ENCODE measurements around the gene GRK5. TPM values are rescaled to one million over a fixed set of nuclear protein-coding genes. Genes with fewer than 3 reads are reported as not detected.

The GRK5 gene
- total and polyA plus RNA-seq, 4 donors = 18.5 to 43.1 (median 40.3) TPM

DNA sequence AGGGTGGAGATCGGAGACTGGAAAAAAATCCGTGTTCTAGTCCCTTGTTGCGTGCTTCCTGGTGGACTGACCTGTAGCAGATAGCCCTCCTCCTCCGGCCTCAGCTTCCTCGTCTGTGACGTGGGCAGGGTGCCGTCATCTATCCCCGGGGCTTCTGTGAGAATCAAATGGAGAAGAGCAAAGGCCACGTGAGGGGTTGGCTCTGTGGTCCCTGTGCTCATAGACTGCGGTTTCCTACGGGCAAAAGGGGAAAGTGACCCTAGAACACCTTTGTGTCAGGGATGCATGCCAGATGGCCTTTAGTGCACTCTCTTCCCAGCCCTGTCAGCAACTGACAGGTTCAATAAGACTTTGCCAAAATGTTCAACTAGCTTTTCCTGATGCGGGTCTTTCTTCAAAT lies 33.7 kb downstream of the GRK5 start:
- no peak for DNase-seq
- Histone ChIP-seq H3K4me3 (no peak overlapping the region), H3K27ac (ENCODE audit: low read depth in 1 of 2, low read length in 1 of 2) (no peak overlapping the region), H3K9ac (ENCODE audit: insufficient read depth in 1 of 2, low read length in 2 of 2) (no peak overlapping the region), H3K27me3 (ENCODE audit: control insufficient read depth in 3 of 3, insufficient read depth in 3 of 3, low read length in 2 of 3) (no peaks in the 10 kb centered on the region), H3K9me3 (ENCODE audit: control insufficient read depth in 4 of 4, insufficient read depth in 3 of 4, low read length in 3 of 4) (no peaks in the 10 kb centered on the region), H3K4me1 (ENCODE audit: control insufficient read depth in 5 of 5, insufficient read depth in 5 of 5, low read length in 5 of 5) (peaks cover 3 to 37% (median 15%) of the 10 kb centered on the region in 5 donors), H3K36me3 (ENCODE audit: control insufficient read depth in 4 of 4, insufficient read depth in 4 of 4, low read length in 4 of 4) (no peaks in the 10 kb centered on the region)
- no peak for ATAC-seq (ENCODE audit: insufficient read depth, low FRiP score)
- TF ChIP-seq, protein P1, sequence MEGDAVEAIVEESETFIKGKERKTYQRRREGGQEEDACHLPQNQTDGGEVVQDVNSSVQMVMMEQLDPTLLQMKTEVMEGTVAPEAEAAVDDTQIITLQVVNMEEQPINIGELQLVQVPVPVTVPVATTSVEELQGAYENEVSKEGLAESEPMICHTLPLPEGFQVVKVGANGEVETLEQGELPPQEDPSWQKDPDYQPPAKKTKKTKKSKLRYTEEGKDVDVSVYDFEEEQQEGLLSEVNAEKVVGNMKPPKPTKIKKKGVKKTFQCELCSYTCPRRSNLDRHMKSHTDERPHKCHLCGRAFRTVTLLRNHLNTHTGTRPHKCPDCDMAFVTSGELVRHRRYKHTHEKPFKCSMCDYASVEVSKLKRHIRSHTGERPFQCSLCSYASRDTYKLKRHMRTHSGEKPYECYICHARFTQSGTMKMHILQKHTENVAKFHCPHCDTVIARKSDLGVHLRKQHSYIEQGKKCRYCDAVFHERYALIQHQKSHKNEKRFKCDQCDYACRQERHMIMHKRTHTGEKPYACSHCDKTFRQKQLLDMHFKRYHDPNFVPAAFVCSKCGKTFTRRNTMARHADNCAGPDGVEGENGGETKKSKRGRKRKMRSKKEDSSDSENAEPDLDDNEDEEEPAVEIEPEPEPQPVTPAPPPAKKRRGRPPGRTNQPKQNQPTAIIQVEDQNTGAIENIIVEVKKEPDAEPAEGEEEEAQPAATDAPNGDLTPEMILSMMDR (IDR thresholded peaks at IDR 0.05; ENCODE audit: control extremely low read depth, extremely low read depth) = no peak
- 87 to 92% methylated on average over 12 of the region's 12 CpGs for WGBS, 2 donors

DNA sequence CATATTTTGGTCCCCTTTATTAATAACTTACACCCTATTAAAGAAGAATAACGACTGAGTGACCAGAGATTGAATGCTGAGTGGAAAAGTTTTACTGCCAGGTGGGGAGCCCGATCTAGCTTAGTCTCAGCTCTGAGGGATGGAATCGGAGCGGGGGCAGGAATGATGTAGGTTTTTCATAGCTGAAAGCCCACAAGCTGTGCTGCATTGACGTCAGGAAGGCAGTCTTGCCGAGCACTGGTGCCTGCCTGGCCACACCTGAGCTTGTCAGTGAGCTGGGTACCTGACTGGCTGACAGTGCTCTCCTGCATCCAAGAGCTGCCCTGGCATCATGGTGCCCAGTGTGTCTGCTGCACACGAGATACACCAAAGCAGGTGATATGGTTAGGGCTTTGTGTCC lies 34.8 kb downstream of the GRK5 start:
- Histone ChIP-seq H3K27me3 (ENCODE audit: control insufficient read depth in 3 of 3, insufficient read depth in 3 of 3, low read length in 2 of 3) (no peaks in the 10 kb centered on the region), H3K27ac (ENCODE audit: low read depth in 1 of 2, low read length in 1 of 2) (no peak overlapping the region), H3K4me3 (no peak overlapping the region), H3K9me3 (ENCODE audit: control insufficient read depth in 4 of 4, insufficient read depth in 3 of 4, low read length in 3 of 4) (no peaks in the 10 kb centered on the region), H3K36me3 (ENCODE audit: control insufficient read depth in 4 of 4, insufficient read depth in 4 of 4, low read length in 4 of 4) (no peaks in the 10 kb centered on the region), H3K4me1 (ENCODE audit: control insufficient read depth in 5 of 5, insufficient read depth in 5 of 5, low read length in 5 of 5) (peaks cover under 1 to 40% (median 22%) of the 10 kb centered on the region in 5 donors), H3K9ac (ENCODE audit: insufficient read depth in 1 of 2, low read length in 2 of 2) (no peak overlapping the region)
- DNase-seq (no peak), ATAC-seq (ENCODE audit: insufficient read depth, low FRiP score) (no peak)
- 86 to 92% methylated on average over 7 of the region's 7 CpGs for WGBS, 2 donors
- TF ChIP-seq, protein P1 (IDR thresholded peaks at IDR 0.05; ENCODE audit: control extremely low read depth, extremely low read depth) = no peak

DNA sequence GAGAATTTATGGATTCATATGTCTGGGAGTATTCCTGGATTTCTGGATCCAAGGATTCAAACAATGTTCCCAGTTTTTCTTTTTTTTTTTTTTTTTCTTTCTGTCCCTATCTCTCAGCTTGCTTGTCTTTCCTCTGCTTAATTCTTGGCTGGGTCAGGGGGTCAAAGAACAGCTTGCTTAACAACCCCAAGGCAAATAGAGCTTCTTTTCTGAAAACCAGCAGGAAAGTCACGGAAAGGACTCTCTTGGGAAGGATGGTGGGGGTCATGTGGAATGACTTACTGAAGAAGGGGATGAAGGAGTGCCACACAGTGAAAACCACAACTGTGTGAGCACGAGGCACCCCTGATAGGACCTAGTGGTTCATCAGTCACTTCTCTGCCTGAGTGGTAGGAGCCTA lies 36.1 kb downstream of the GRK5 start:
- H3K27ac ChIP-seq (ENCODE audit: low read depth in 1 of 2, low read length in 1 of 2) = peak overlapping the region in 1 of 2 donors; percentile 15
- 80 to 89% methylated on average over 2 of the region's 2 CpGs for WGBS, 2 donors
- no peak for ATAC-seq (ENCODE audit: insufficient read depth, low FRiP score)

More for the DNA sequence above, 36.1 kb downstream of the GRK5 start:
- H3K36me3 ChIP-seq (ENCODE audit: control insufficient read depth in 4 of 4, insufficient read depth in 4 of 4, low read length in 4 of 4) = no peaks in the 10 kb centered on the region
- no peak overlapping the region for H3K9ac ChIP-seq (ENCODE audit: insufficient read depth in 1 of 2, low read length in 2 of 2)
- no peaks in the 10 kb centered on the region for H3K27me3 ChIP-seq (ENCODE audit: control insufficient read depth in 3 of 3, insufficient read depth in 3 of 3, low read length in 2 of 3)
- no peaks in the 10 kb centered on the region for H3K9me3 ChIP-seq (ENCODE audit: control insufficient read depth in 4 of 4, insufficient read depth in 3 of 4, low read length in 3 of 4)
- peak in 1 of 3 donors; percentile 59 for DNase-seq
- no peak overlapping the region for H3K4me3 ChIP-seq
- TF ChIP-seq, protein P1 (IDR thresholded peaks at IDR 0.05; ENCODE audit: control extremely low read depth, extremely low read depth) = no peak
- peaks cover 0 to 40% (median 15%) of the 10 kb centered on the region in 5 donors for H3K4me1 ChIP-seq (ENCODE audit: control insufficient read depth in 5 of 5, insufficient read depth in 5 of 5, low read length in 5 of 5)

Measured in lung (tissue), 12 donors.